Stimulated activated CD8-positive, alpha-beta memory T cell treated with anti-CD3 and anti-CD28 coated beads, Interleukin-12 subunit alpha, Interleukin-12 subunit beta, amount 100 ng/mL, for 24 hours (primary cell): ENCODE results near the gene PGC.
"Not testable (repeated sequence)": the region's sequence is repeated elsewhere in the genome, so short reads cannot be mapped to it uniquely, and the experiment has no call there.

Source experiments
- DNase-seq: peaks from one replicate; pipeline ENCODE4 v3.0.0-alpha.2; 2020; ENCODE audit errors: extremely low read depth

PGC gene

GRCh38 chr6:41775293-41775882 lies 28.2 kb upstream of the PGC start:
- no peak for DNase-seq

DNA sequence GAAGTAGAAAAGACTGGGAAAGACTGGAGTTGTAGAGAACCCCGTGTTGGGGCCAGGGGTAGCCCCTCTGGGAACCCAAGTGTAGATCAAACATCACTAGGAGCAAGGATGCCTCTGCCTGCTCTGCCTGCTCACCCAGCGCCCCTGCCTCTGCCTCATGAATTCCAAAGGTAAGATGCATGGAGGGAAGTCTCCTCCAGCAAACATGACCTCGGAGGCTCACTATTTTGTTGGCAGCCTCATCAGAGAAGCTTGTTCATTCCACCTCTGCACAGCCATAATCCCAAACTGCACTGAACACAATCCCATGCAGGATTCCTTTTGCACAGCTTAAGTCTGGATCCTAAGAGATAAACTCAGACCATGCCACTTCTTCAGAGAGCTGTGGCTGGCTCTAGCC lies 27.6 kb upstream of the PGC start:
- DNase-seq, result no peak

GRCh38 chr6:41771058-41771983 lies 24.1 kb upstream of the PGC start:
- no peak for DNase-seq

GRCh38 chr6:41770381-41771057 lies 23.3 kb upstream of the PGC start:
- DNase-seq, result no peak

- DNase-seq, result no peak
Observed at GRCh38 chr6:41769376-41769775, 22.2 kb upstream of the PGC start.

DNA sequence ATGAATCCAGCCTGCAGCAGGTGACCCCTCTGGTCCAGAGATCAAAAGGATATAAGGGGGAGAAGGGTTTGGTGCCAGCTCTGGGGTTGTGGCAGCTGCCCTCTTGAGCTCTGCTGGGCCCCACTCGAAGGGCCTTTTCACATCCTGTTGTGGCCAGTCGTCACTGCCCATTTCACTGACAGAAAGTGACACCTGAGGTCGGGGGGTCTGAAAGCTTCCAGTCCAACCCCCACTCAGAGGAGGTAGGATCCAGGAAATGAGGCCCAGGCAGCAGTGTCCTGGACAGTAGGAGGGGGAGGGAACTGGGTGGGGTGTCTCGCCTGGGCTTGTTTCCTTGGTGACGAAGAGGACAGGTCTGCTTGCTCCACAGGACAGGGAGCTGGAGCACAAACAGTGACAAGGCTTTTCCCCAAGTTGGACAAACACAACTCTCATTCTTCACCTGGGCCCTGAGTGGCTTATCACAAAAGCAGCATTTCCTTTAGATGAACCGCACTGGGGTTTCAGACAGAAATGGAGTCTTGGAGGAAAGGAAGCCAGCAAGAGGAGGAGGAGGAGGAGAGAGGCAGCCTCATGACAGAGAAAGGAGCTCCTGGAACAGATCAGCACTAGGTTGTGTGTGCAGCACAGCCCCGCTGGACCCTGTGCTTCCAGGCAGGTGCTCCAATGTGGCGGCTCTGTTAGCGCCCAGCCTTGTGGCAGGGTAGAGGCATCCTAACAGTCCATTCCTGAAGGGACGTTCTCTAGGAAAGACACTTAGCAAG lies 21.5 kb upstream of the PGC start:
- DNase-seq, result no peak

GRCh38 chr6:41767112-41767833 lies 20.1 kb upstream of the PGC start:
- no peak for DNase-seq

DNA sequence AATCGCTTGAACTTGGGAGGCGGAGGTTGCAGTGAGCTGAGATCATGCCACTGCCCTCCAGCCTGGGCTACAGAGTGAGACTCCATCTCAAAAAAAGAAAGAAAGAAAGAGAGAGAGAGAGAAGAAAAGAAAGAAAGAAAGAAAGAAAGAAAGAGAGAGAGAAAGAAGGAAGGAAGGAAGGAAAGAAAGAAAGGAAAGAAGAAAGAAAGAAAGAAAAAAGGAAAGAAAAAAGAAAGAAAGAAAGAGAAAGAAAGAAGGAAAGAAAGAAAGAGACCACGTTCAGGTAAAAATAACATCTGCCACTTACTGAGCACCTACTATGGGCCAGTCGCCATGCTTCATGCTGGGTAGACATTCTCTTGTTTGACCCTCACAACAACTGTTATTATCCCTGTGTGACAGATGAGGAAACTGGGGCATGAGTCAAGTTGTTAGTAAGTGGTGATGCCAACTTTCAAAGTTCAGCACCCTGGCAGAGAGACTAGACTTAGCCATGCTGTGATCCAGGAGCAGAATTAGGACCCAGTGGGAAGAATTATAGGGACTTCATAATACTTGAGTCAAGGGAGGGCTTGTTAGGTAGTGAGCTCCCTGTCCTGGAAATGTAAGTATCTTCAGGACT lies 19.0 kb upstream of the PGC start:
- DNase-seq, result not testable (repeated sequence)

DNA sequence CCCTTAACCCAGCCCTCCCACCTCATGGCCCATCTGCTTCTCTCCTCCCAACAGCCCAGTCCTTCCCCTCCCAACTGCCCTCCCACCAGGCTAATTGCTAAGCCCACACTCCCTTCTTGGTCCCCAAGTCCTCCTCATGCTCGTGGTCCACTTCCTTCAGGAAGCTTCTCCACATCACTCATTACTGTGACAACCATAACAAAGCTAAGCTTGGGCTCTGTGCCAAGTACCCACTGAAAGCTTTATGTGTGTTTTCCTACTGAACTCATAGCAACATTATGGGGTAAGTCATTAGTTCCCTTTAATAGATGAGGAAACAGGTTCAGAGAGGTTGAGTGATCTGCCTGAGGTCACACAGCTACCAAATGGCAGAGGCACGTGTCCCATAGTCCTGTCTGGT lies 16.3 kb upstream of the PGC start:
- DNase-seq, result no peak

DNA sequence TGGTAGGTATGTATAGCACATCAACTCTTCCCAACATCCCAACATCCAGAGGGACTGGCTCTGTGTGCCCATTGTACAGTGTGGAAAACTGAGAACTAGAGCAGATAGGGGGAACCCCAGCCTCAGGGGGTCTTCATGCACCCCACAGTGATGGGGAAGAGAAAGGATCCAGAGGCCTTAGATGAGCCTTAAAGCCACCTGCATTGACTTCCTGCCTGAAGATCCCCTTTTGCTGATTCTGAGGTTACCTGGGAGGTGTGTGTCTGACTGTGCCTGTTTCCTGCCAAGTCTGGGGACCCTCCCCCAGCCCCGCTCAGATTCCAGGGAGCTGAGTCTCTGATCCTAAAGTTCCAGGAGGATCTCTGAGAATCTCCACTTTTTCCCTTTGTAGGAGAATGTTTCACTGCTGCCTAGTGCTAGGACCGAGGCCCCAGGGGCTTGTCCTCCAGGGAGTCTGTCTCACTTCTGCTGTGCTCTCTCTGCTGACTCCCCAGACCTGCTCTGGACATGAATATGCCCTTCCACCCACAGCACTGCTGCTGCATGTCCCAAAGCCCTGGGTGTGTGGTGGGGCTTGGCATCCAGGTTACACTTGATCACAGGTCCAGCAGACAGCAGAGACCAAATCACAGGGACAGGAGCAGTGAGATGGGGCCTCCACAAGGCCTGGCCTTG lies 12.8 kb upstream of the PGC start:
- no peak for DNase-seq

DNA sequence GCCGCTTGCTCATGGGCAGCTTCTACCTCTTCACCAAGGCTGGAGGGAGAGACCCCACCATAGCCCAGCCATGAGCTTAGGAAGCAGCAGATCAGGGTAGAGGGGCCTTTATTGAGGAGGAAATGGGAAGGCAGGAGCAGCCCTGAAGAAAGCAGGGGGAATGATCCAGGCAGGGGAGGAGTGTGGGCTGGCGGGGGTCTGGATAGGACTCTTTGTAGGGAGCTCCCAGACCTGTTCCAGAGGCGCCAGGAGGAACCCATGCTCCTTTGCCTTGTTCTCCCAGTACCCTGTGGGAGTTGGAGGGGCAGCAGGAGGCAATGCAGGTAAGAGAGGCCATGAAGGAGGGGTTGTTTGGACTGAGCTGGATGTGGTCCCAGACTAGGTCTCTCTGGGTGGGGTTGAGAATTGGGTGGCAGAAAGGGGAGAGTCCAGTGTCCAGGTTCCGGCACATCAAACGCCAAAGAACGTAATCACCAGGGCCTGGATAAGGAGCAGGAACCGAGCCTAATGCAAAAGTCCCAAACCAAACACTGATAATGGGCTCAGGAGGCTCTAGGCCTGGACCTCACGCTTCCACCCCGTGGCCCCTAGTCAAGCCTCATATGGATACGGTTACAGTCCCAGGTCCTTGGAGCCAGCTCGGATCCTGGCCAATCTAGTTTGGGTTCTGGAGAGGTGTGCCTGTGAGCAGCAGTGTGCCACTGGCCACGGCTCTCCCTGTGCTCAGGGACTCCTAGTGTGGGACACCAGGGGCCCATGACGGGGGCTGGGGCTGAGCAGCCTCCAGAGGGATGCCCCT lies 12.1 kb upstream of the PGC start:
- no peak for DNase-seq

- DNase-seq, result no peak
Observed at GRCh38 chr6:41758641-41759035, 11.4 kb upstream of the PGC start.

DNA sequence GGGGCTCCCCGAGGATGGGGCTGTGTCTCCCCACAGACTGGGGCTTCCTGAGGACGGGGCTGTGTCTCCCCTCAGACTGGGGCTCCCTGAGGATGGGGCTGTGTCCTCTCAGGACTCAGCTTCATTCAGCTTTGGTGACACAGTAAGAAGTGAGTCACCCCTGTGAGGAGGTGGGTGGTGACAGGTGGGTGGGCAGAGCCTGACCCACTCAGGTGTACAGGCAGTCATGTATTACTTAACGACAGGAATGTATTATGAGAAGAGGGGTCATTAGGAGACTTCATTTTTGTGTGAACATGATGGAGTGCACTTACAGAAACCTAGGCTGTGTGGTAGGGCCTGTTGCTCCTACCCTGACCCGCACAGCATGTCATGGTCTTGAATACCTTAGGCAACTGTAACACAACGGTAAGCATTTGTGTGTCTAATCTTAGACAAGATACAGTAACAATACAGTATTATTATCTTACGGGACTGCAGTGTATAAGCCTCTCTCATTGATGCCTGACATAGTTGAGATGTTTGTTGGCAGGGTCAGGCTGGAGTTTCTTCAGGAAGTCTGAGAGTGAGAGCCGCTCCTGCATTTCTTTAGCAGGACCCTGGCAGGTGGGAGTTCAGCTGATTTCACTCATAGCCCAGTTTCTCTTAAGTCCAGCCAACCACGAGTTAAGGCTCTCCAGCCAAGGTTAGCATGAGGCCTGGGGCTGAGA lies 10.9 kb upstream of the PGC start:
- no peak for DNase-seq

DNA sequence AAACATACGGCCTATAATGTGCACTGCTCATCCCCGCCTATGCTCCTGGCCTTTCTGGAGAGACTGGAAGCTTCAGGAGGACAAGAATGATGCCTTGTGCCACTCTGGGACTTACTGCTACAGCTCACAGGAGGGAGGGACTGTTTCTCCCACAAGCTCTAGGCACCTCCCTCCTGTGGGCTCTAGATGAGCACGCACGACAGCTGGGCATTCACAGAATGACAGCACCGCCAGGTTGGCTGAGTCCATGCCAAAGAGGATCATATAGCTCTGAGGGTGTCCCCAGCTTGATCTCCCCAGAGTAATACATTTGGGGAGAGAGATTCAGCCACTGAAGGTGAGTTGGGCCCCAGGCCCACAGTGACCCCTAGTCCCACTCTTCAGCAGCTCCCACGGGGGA lies 10.1 kb upstream of the PGC start:
- no peak for DNase-seq

GRCh38 chr6:41756354-41756753 lies 9.2 kb upstream of the PGC start:
- DNase-seq, result no peak

DNA sequence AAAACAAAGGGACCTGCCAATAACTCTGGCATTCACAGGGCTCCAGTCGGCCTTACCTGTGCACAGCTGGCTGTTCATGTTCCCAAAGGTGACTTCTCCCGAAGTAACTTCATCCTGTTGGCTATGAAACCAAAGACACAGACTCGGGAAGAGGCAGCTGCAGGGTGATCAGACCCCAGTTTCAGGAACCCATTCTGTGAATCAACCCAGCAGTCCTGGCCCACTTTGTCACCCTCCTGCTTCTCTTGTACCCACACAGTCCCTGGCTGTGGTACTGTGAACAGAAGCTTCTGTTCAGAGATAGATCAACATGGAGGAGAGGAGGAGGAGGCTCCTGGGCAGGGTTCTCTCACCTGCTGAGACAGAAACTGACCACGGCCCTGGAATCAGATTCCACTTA lies 8.7 kb upstream of the PGC start:
- no peak for DNase-seq

- no peak for DNase-seq
Observed at GRCh38 chr6:41750374-41750773, 3.2 kb upstream of the PGC start.

GRCh38 chr6:41748542-41748941 lies 1.3 kb upstream of the PGC start:
- no peak for DNase-seq

DNA sequence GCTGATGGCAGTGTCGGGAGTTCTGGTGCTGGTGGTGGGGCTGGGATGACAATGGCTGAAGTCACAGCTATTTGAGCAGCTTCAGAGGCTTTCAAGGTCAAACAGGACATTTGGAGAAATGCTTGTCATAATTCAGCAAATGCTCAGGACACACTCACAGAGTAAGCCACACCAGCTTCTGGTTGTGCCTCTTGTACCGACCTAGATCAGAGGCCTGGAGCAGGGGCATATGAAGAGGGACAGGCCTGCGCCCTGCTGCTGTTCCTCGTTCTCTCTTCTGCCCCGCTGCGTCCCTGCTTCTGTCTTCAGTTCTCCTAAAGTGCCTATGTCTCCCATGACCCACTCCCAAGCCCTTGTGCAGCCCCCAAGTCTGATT lies 893 bp upstream of the PGC start:
- DNase-seq, result no peak
